ENCODE measurements around the gene DCST2.

The DCST2 gene

GRCh38 chr1:154973344-154974101, 60.1 kb downstream of the DCST2 start:
- DNase-seq = peak; percentile 87 to 89

GRCh38 chr1:154972517-154973343, 60.9 kb downstream of the DCST2 start:
- no peak for DNase-seq

GRCh38 chr1:154972213-154972516, 61.4 kb downstream of the DCST2 start:
- no peak for DNase-seq

GRCh38 chr1:154971341-154971998, 62.1 kb downstream of the DCST2 start:
- no peak for DNase-seq

GRCh38 chr1:154970631-154971340, 62.8 kb downstream of the DCST2 start, which contains the start of gene SHC1:
SHC1 (minus strand) TSS chr1:154970747; CDS start chr1:154970526, 221 bp downstream.
- peak in 1 of 2 donors; percentile 27 for DNase-seq

- no peak for DNase-seq
Measured at GRCh38 chr1:154969860-154970452, 63.6 kb downstream of the DCST2 start.

GRCh38 chr1:154969246-154969645, 64.3 kb downstream of the DCST2 start:
- no peak for DNase-seq

- no peak for DNase-seq
Measured at GRCh38 chr1:154968731-154969130, 64.8 kb downstream of the DCST2 start.
